Gastrocnemius medialis (tissue), 4 donors: ENCODE measurements around the gene CNTLN.

Experiments used
- POLR2A ChIP-seq, 2 donors: fragments of 450-650 bp; IDR thresholded peaks; one replicate each; pipeline ENCODE4 v1.6.1; 2017; ENCODE audit warnings: antibody characterized with exemption in 2 of 2, mild to moderate bottlenecking in 2 of 2, moderate library complexity in 2 of 2
- TF ChIP-seq, protein P1 (sequence below), 5 experiments: fragments of 450-650 bp in 3 of 5; fragments of 200-600 bp in 2 of 5; sonication (generic) in 2 of 5; IDR thresholded peaks in 4 of 5; conservative IDR thresholded peaks in 1 of 5; 1 replicate in 4 of 5; 2 replicates in 1 of 5; pipeline ENCODE4 v1.5.1; 2016 to 2019; ENCODE audit warnings: antibody characterized with exemption in 5 of 5, mild to moderate bottlenecking in 3 of 5, moderate library complexity in 3 of 5

DNA sequence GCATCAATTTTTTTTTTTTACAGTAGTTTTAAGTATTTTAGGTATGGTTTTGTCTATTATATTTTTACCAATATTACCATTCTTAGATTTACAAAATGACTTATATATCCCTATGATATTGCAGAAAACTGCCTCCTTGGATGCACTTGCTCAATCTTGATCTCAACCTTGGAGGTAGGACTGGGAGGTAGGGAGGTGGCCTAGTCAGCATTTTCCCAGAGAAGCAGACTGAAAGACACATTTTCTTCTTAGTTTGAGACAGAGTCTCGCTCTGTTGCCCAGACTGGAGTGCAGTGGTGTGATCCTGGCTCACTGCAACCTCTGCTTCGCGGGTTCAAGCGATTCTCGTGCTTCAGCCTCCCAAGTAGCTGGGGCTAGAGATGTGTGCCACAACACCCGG lies 268.7 kb downstream of the CNTLN start:
- TF ChIP-seq, protein P1, sequence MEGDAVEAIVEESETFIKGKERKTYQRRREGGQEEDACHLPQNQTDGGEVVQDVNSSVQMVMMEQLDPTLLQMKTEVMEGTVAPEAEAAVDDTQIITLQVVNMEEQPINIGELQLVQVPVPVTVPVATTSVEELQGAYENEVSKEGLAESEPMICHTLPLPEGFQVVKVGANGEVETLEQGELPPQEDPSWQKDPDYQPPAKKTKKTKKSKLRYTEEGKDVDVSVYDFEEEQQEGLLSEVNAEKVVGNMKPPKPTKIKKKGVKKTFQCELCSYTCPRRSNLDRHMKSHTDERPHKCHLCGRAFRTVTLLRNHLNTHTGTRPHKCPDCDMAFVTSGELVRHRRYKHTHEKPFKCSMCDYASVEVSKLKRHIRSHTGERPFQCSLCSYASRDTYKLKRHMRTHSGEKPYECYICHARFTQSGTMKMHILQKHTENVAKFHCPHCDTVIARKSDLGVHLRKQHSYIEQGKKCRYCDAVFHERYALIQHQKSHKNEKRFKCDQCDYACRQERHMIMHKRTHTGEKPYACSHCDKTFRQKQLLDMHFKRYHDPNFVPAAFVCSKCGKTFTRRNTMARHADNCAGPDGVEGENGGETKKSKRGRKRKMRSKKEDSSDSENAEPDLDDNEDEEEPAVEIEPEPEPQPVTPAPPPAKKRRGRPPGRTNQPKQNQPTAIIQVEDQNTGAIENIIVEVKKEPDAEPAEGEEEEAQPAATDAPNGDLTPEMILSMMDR (IDR thresholded peaks at IDR 0.05 in 4 of 5, conservative IDR thresholded peaks at IDR 0.05 in 1 of 5): no peak
- no peak for TF ChIP-seq POLR2A (IDR thresholded peaks at IDR 0.05)
